WTC11 (cell line): ENCODE results near the gene NRXN2. TPM values are rescaled to one million over a fixed set of nuclear protein-coding genes. Genes with fewer than 3 reads are reported as not detected.

Experiments used
- EMX1 ChIP-seq: fragments of 250-450 bp; sonication (Bioruptor Pico); IDR thresholded peaks from 2 replicates; pipeline ENCODE4 v1.8.0; 2021; ENCODE audit warnings: mild to moderate bottlenecking
- ESRRA ChIP-seq: sonication (generic); formaldehyde crosslinking; IDR thresholded peaks from 2 replicates; pipeline ENCODE4 v1.8.1; 2022; ENCODE audit warnings: mild to moderate bottlenecking, missing genetic modification reagents, borderline replicate concordance
- GRHL2 ChIP-seq: fragments of 250-450 bp; sonication (Bioruptor Pico); IDR thresholded peaks from 2 replicates; pipeline ENCODE4 v1.8.0; 2022; ENCODE audit warnings: mild to moderate bottlenecking, moderate library complexity; ENCODE audit not compliant: insufficient replicate concordance, severe bottlenecking
- HMGA2 ChIP-seq: fragments of 250-450 bp; sonication (Bioruptor Pico); IDR thresholded peaks from 2 replicates; pipeline ENCODE4 v1.4.0; 2021; ENCODE audit warnings: mild to moderate bottlenecking, moderate library complexity
- IRF2 ChIP-seq: sonication (generic); formaldehyde crosslinking; IDR thresholded peaks from 2 replicates; pipeline ENCODE4 v1.8.0; 2022; ENCODE audit warnings: low read depth, missing genetic modification reagents, borderline replicate concordance
- NFE2L1 ChIP-seq: sonication (generic); formaldehyde crosslinking; IDR thresholded peaks from 2 replicates; pipeline ENCODE4 v1.8.1; 2023; ENCODE audit warnings: missing genetic modification reagents
- NFYB ChIP-seq: sonication (generic); formaldehyde crosslinking; conservative IDR thresholded peaks from 2 replicates; pipeline ENCODE4 v1.8.0; 2022; ENCODE audit warnings: low read depth, missing genetic modification reagents
- NR2C2 ChIP-seq: sonication (generic); formaldehyde crosslinking; IDR thresholded peaks from 2 replicates; pipeline ENCODE4 v1.8.0; 2022; ENCODE audit warnings: mild to moderate bottlenecking, missing genetic modification reagents
- RELA ChIP-seq: sonication (generic); formaldehyde crosslinking; IDR thresholded peaks from 2 replicates; pipeline ENCODE4 v1.8.1; 2022; ENCODE audit warnings: missing genetic modification reagents, mild to moderate bottlenecking, borderline replicate concordance
- RORB ChIP-seq: fragments of 250-450 bp; sonication (Bioruptor Pico); IDR thresholded peaks from 2 replicates; pipeline ENCODE4 v1.9.0; 2021; ENCODE audit warnings: mild to moderate bottlenecking
- TEAD4 ChIP-seq: sonication (generic); formaldehyde crosslinking; IDR thresholded peaks from 2 replicates; pipeline ENCODE4 v1.8.0; 2022; ENCODE audit warnings: mild to moderate bottlenecking, missing genetic modification reagents
- ZNF138 ChIP-seq: sonication (generic); formaldehyde crosslinking; conservative IDR thresholded peaks from 2 replicates; pipeline ENCODE4 v1.8.1; 2022; ENCODE audit warnings: mild to moderate bottlenecking, moderate library complexity, missing genetic modification reagents
- ZNF317 ChIP-seq: sonication (generic); formaldehyde crosslinking; IDR thresholded peaks from 2 replicates; pipeline ENCODE4 v1.8.1; 2023; ENCODE audit warnings: low read depth, mild to moderate bottlenecking, moderate library complexity, missing genetic modification reagents, borderline replicate concordance
- ZNF416 ChIP-seq: fragments of 250-450 bp; sonication (Bioruptor Pico); IDR thresholded peaks from 2 replicates; pipeline ENCODE4 v1.9.0; 2021; ENCODE audit warnings: mild to moderate bottlenecking, inconsistent platforms
- ZNF423 ChIP-seq: fragments of 250-450 bp; sonication (Bioruptor Pico); IDR thresholded peaks from 2 replicates; pipeline ENCODE4 v2.1.2; 2022; ENCODE audit warnings: mild to moderate bottlenecking, moderate library complexity
- ZNF671 ChIP-seq: fragments of 250-450 bp; sonication (Bioruptor Pico); IDR thresholded peaks from 2 replicates; pipeline ENCODE4 v1.8.0; 2021; ENCODE audit warnings: mild to moderate bottlenecking
- total RNA-seq: library from RNA; stranded (reverse); gene quantifications from 3 replicates; pipeline ENCODE4 v1.2.3, GENCODE V29; 2021
- TF ChIP-seq, protein P1 (sequence below): sonication (generic); formaldehyde crosslinking; IDR thresholded peaks from 2 replicates; pipeline ENCODE4 v1.8.0; 2023; ENCODE audit warnings: missing genetic modification reagents, mild to moderate bottlenecking, borderline replicate concordance
- TF ChIP-seq, protein P2 (sequence below): sonication (generic); formaldehyde crosslinking; IDR thresholded peaks from 2 replicates; pipeline ENCODE4 v1.8.1; 2023; ENCODE audit warnings: mild to moderate bottlenecking, missing genetic modification reagents, moderate library complexity
- TF ChIP-seq, protein P3 (sequence below): sonication (generic); formaldehyde crosslinking; IDR thresholded peaks from 2 replicates; pipeline ENCODE4 v1.8.1; 2023; ENCODE audit warnings: mild to moderate bottlenecking, missing genetic modification reagents, borderline replicate concordance
- TF ChIP-seq, protein P4 (sequence below): sonication (generic); formaldehyde crosslinking; IDR thresholded peaks from 2 replicates; pipeline ENCODE4 v1.8.1; 2023; ENCODE audit warnings: mild to moderate bottlenecking, missing genetic modification reagents
- TF ChIP-seq, protein P5 (sequence below): sonication (generic); formaldehyde crosslinking; IDR thresholded peaks from 2 replicates; pipeline ENCODE4 v1.8.0; 2022; ENCODE audit warnings: mild to moderate bottlenecking, missing genetic modification reagents
- TF ChIP-seq, protein P6 (sequence below): sonication (generic); formaldehyde crosslinking; IDR thresholded peaks from 2 replicates; pipeline ENCODE4 v1.8.0; 2022; ENCODE audit warnings: mild to moderate bottlenecking, missing genetic modification reagents
- TF ChIP-seq, protein P7 (sequence below): sonication (generic); formaldehyde crosslinking; IDR thresholded peaks from 2 replicates; pipeline ENCODE4 v1.8.0; 2022; ENCODE audit warnings: mild to moderate bottlenecking, missing genetic modification reagents

The NRXN2 gene
- total RNA-seq, 1 experiment from 2014 or later = 8.6 TPM

DNA sequence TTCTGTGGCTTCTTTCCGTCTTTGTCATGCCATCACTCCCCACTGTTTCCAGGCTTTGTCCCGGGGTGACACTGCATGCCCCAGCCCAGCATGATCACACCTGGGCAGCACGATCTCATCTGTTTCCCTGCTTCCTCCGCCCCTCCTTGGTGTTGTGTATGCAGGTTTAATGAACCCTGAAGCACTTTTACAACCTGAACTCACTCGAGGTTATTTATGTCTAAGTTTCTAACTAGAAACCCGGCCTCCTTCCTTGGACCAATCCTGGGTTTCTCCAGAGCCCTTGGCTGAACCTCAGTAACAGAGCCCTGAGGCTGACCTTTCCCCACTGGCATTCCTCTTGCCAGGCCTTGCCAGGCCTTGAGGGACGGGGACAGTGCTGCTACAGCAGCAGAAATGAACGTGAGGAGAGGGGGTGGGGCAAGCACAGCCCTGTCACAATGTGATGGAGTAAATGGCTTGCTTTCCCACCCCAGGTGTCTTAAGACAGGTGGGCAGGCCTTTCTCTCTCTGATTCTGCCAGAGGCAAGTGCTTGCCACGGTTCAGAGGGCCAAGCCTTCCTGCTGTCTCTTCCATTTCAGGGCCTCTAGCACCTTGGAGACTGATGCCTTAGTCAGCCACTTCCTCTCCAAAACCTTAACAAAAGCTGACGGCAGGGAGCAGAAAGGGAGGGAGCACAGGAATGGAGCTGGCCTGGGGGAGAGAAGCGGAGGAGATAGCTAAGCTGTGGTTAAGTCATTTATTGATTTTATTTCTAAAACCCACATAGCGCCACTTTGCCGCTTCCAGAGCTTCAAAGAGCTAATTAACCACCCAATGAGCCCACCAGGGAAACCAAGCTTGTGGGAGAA lies 39.9 kb upstream of the NRXN2 start (continued):
- TF ChIP-seq ZNF423 (peak; percentile 97), GRHL2 (no peak), EMX1 (CRISPR knock-in tag) (0 out of 2 replicates have a peak, but pooled peaks have one; percentile 27), TEAD4 (CRISPR knock-in tag) (no peak), ZNF138 (CRISPR knock-in tag) (no peak), ZNF416 (CRISPR knock-in tag) (no peak; the same call in 1 of the 2 replicates), ZNF317 (CRISPR knock-in tag) (no peak), HMGA2 (CRISPR knock-in tag) (no peak), ESRRA (no peak), RORB (CRISPR knock-in tag) (no peak), NFYB (CRISPR knock-in tag) (no peak), RELA (CRISPR knock-in tag) (no peak), IRF2 (no peak), ZNF671 (no peak), NR2C2 (CRISPR knock-in tag) (no peak), NFE2L1 (CRISPR knock-in tag) (peak; percentile 80)
- TF ChIP-seq, protein P1, sequence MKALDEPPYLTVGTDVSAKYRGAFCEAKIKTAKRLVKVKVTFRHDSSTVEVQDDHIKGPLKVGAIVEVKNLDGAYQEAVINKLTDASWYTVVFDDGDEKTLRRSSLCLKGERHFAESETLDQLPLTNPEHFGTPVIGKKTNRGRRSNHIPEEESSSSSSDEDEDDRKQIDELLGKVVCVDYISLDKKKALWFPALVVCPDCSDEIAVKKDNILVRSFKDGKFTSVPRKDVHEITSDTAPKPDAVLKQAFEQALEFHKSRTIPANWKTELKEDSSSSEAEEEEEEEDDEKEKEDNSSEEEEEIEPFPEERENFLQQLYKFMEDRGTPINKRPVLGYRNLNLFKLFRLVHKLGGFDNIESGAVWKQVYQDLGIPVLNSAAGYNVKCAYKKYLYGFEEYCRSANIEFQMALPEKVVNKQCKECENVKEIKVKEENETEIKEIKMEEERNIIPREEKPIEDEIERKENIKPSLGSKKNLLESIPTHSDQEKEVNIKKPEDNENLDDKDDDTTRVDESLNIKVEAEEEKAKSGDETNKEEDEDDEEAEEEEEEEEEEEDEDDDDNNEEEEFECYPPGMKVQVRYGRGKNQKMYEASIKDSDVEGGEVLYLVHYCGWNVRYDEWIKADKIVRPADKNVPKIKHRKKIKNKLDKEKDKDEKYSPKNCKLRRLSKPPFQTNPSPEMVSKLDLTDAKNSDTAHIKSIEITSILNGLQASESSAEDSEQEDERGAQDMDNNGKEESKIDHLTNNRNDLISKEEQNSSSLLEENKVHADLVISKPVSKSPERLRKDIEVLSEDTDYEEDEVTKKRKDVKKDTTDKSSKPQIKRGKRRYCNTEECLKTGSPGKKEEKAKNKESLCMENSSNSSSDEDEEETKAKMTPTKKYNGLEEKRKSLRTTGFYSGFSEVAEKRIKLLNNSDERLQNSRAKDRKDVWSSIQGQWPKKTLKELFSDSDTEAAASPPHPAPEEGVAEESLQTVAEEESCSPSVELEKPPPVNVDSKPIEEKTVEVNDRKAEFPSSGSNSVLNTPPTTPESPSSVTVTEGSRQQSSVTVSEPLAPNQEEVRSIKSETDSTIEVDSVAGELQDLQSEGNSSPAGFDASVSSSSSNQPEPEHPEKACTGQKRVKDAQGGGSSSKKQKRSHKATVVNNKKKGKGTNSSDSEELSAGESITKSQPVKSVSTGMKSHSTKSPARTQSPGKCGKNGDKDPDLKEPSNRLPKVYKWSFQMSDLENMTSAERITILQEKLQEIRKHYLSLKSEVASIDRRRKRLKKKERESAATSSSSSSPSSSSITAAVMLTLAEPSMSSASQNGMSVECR (CRISPR knock-in tag) = no peak; the same call in 1 of the 2 replicates
- TF ChIP-seq, protein P2, sequence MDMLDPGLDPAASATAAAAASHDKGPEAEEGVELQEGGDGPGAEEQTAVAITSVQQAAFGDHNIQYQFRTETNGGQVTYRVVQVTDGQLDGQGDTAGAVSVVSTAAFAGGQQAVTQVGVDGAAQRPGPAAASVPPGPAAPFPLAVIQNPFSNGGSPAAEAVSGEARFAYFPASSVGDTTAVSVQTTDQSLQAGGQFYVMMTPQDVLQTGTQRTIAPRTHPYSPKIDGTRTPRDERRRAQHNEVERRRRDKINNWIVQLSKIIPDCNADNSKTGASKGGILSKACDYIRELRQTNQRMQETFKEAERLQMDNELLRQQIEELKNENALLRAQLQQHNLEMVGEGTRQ (CRISPR knock-in tag) = no peak
- TF ChIP-seq, protein P3, sequence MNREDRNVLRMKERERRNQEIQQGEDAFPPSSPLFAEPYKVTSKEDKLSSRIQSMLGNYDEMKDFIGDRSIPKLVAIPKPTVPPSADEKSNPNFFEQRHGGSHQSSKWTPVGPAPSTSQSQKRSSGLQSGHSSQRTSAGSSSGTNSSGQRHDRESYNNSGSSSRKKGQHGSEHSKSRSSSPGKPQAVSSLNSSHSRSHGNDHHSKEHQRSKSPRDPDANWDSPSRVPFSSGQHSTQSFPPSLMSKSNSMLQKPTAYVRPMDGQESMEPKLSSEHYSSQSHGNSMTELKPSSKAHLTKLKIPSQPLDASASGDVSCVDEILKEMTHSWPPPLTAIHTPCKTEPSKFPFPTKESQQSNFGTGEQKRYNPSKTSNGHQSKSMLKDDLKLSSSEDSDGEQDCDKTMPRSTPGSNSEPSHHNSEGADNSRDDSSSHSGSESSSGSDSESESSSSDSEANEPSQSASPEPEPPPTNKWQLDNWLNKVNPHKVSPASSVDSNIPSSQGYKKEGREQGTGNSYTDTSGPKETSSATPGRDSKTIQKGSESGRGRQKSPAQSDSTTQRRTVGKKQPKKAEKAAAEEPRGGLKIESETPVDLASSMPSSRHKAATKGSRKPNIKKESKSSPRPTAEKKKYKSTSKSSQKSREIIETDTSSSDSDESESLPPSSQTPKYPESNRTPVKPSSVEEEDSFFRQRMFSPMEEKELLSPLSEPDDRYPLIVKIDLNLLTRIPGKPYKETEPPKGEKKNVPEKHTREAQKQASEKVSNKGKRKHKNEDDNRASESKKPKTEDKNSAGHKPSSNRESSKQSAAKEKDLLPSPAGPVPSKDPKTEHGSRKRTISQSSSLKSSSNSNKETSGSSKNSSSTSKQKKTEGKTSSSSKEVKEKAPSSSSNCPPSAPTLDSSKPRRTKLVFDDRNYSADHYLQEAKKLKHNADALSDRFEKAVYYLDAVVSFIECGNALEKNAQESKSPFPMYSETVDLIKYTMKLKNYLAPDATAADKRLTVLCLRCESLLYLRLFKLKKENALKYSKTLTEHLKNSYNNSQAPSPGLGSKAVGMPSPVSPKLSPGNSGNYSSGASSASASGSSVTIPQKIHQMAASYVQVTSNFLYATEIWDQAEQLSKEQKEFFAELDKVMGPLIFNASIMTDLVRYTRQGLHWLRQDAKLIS (CRISPR knock-in tag) = no peak
- TF ChIP-seq, protein P4, sequence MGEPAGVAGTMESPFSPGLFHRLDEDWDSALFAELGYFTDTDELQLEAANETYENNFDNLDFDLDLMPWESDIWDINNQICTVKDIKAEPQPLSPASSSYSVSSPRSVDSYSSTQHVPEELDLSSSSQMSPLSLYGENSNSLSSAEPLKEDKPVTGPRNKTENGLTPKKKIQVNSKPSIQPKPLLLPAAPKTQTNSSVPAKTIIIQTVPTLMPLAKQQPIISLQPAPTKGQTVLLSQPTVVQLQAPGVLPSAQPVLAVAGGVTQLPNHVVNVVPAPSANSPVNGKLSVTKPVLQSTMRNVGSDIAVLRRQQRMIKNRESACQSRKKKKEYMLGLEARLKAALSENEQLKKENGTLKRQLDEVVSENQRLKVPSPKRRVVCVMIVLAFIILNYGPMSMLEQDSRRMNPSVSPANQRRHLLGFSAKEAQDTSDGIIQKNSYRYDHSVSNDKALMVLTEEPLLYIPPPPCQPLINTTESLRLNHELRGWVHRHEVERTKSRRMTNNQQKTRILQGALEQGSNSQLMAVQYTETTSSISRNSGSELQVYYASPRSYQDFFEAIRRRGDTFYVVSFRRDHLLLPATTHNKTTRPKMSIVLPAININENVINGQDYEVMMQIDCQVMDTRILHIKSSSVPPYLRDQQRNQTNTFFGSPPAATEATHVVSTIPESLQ (CRISPR knock-in tag) = no peak
- TF ChIP-seq, protein P5, sequence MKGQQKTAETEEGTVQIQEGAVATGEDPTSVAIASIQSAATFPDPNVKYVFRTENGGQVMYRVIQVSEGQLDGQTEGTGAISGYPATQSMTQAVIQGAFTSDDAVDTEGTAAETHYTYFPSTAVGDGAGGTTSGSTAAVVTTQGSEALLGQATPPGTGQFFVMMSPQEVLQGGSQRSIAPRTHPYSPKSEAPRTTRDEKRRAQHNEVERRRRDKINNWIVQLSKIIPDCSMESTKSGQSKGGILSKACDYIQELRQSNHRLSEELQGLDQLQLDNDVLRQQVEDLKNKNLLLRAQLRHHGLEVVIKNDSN (CRISPR knock-in tag) = no peak
- TF ChIP-seq, protein P6, sequence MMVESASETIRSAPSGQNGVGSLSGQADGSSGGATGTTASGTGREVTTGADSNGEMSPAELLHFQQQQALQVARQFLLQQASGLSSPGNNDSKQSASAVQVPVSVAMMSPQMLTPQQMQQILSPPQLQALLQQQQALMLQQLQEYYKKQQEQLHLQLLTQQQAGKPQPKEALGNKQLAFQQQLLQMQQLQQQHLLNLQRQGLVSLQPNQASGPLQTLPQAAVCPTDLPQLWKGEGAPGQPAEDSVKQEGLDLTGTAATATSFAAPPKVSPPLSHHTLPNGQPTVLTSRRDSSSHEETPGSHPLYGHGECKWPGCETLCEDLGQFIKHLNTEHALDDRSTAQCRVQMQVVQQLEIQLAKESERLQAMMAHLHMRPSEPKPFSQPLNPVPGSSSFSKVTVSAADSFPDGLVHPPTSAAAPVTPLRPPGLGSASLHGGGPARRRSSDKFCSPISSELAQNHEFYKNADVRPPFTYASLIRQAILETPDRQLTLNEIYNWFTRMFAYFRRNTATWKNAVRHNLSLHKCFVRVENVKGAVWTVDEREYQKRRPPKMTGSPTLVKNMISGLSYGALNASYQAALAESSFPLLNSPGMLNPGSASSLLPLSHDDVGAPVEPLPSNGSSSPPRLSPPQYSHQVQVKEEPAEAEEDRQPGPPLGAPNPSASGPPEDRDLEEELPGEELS = 0 out of 2 replicates have a peak, but pooled peaks have one; percentile 59
- TF ChIP-seq, protein P7, sequence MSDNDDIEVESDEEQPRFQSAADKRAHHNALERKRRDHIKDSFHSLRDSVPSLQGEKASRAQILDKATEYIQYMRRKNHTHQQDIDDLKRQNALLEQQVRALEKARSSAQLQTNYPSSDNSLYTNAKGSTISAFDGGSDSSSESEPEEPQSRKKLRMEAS = 0 out of 2 replicates have a peak, but pooled peaks have one; percentile 13
